ENCODE data around the gene RNF103. TPM values are rescaled to one million over a fixed set of nuclear protein-coding genes. Genes with fewer than 3 reads are reported as not detected.

Gene RNF103
- total and polyA plus RNA-seq, 2 of the 13 experiments (the other 11 are each of a cell fraction or from before 2014, with no cell fraction given): 19.8 to 21.1 TPM

GRCh38 chr2:86623494-86624266 is at the start of gene RNF103 (continued):
- TF ChIP-seq YY1 (IDR thresholded peaks at IDR 0.05; ENCODE audit: insufficient read depth, insufficient replicate concordance, low read depth, low read length) (no peak), ZNF232 (CRISPR knock-in tag; IDR thresholded peaks at IDR 0.05; ENCODE audit: borderline replicate concordance) (peak; percentile 83; the same call in 1 of the 2 replicates), HMG20B (CRISPR knock-in tag; conservative IDR thresholded peaks at IDR 0.05) (0 out of 2 replicates have a peak, but pooled peaks have one; percentile 56), CBX1 (IDR thresholded peaks at IDR 0.05; ENCODE audit: low read depth) (peak; percentile 81), CBX5 (CRISPR knock-in tag; IDR thresholded peaks at IDR 0.05; ENCODE audit: borderline replicate concordance) (peak; percentile 48; the same call in 1 of the 2 replicates), ZNF367 (CRISPR knock-in tag; IDR thresholded peaks at IDR 0.05; ENCODE audit: borderline replicate concordance) (peak; percentile 18; the same call in 1 of the 2 replicates), ZNF17 (CRISPR knock-in tag; IDR thresholded peaks at IDR 0.05) (no peak), ZNF607 (CRISPR knock-in tag; IDR thresholded peaks at IDR 0.05; ENCODE audit: borderline replicate concordance) (peak; percentile 72; the same call in 1 of the 2 replicates), NFKBIZ (CRISPR knock-in tag; IDR thresholded peaks at IDR 0.05) (peak; percentile 57; the same call in 1 of the 2 replicates), ZNF629 (CRISPR knock-in tag; conservative IDR thresholded peaks at IDR 0.05) (no peak), DZIP1 (CRISPR knock-in tag; IDR thresholded peaks at IDR 0.05) (no peak), GATA4 (IDR thresholded peaks at IDR 0.05; ENCODE audit: borderline replicate concordance, low read depth) (0 out of 2 replicates have a peak, but pooled peaks have one; percentile 57), ZNF839 (CRISPR knock-in tag; IDR thresholded peaks at IDR 0.05; ENCODE audit: borderline replicate concordance) (no peak), ZBTB3 (CRISPR knock-in tag; IDR thresholded peaks at IDR 0.05; ENCODE audit: borderline replicate concordance, low read depth) (no peak), ZNF383 (CRISPR knock-in tag; IDR thresholded peaks at IDR 0.05; ENCODE audit: borderline replicate concordance) (no peak), KLF9 (CRISPR knock-in tag; IDR thresholded peaks at IDR 0.05; ENCODE audit: low read depth) (0 out of 2 replicates have a peak, but pooled peaks have one; percentile 31), ZNF432 (CRISPR knock-in tag; IDR thresholded peaks at IDR 0.05; ENCODE audit: borderline replicate concordance) (no peak), NBN (conservative IDR thresholded peaks at IDR 0.05) (no peak), ZNF7 (CRISPR knock-in tag; IDR thresholded peaks at IDR 0.05) (no peak)
- TF ChIP-seq, protein P1, sequence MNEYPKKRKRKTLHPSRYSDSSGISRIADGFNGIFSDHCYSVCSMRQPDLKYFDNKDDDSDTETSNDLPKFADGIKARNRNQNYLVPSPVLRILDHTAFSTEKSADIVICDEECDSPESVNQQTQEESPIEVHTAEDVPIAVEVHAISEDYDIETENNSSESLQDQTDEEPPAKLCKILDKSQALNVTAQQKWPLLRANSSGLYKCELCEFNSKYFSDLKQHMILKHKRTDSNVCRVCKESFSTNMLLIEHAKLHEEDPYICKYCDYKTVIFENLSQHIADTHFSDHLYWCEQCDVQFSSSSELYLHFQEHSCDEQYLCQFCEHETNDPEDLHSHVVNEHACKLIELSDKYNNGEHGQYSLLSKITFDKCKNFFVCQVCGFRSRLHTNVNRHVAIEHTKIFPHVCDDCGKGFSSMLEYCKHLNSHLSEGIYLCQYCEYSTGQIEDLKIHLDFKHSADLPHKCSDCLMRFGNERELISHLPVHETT (CRISPR knock-in tag; conservative IDR thresholded peaks at IDR 0.05): peak; percentile 99
- TF ChIP-seq, protein P2, sequence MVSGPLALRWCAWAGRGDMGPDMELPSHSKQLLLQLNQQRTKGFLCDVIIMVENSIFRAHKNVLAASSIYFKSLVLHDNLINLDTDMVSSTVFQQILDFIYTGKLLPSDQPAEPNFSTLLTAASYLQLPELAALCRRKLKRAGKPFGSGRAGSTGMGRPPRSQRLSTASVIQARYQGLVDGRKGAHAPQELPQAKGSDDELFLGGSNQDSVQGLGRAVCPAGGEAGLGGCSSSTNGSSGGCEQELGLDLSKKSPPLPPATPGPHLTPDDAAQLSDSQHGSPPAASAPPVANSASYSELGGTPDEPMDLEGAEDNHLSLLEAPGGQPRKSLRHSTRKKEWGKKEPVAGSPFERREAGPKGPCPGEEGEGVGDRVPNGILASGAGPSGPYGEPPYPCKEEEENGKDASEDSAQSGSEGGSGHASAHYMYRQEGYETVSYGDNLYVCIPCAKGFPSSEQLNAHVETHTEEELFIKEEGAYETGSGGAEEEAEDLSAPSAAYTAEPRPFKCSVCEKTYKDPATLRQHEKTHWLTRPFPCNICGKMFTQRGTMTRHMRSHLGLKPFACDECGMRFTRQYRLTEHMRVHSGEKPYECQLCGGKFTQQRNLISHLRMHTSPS (CRISPR knock-in tag; IDR thresholded peaks at IDR 0.05; ENCODE audit: low read depth): peak; percentile 66; the same call in 1 of the 2 replicates
- TF ChIP-seq, protein P3, sequence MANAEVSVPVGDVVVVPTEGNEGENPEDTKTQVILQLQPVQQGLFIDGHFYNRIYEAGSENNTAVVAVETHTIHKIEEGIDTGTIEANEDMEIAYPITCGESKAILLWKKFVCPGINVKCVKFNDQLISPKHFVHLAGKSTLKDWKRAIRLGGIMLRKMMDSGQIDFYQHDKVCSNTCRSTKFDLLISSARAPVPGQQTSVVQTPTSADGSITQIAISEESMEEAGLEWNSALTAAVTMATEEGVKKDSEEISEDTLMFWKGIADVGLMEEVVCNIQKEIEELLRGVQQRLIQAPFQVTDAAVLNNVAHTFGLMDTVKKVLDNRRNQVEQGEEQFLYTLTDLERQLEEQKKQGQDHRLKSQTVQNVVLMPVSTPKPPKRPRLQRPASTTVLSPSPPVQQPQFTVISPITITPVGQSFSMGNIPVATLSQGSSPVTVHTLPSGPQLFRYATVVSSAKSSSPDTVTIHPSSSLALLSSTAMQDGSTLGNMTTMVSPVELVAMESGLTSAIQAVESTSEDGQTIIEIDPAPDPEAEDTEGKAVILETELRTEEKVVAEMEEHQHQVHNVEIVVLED (CRISPR knock-in tag; IDR thresholded peaks at IDR 0.05; ENCODE audit: borderline replicate concordance): peak; percentile 69; the same call in 1 of the 2 replicates

All from HepG2 (cell line).